GM23338 (cell line): ENCODE results near the gene TUBB4A. TPM values are rescaled to one million over a fixed set of nuclear protein-coding genes. Genes with fewer than 3 reads are reported as not detected.

Experiments
- ATAC-seq: fragments of 200-7000 bp; cut with Tn5 transposase; 3 replicates; pipeline ENCODE4 v1.9.1; 2020
- DNase-seq: peaks from one replicate; pipeline ENCODE4 v3.0.0-alpha.2; 2015; ENCODE audit warnings: low spot score
- H2AFZ ChIP-seq: fragments of 200-600 bp; sonication (generic); 2 replicates; pipeline ENCODE4 v1.8.0; 2016; ENCODE audit warnings: antibody characterized with exemption, mild to moderate bottlenecking, moderate library complexity
- H3F3A ChIP-seq: fragments of 200-600 bp; sonication (generic); replicated peaks from 2 replicates; pipeline ENCODE4 v1.8.0; 2017; ENCODE audit warnings: antibody characterized with exemption, mixed run types, low read depth
- H3K27ac ChIP-seq: fragments of 200-600 bp; sonication (generic); 2 replicates; pipeline ENCODE4 v1.6.1; 2016; ENCODE audit warnings: low read depth
- H3K27me3 ChIP-seq: fragments of 200-600 bp; sonication (generic); 2 replicates; pipeline ENCODE4 v1.8.0; 2016; ENCODE audit warnings: mild to moderate bottlenecking, mixed run types, moderate library complexity; ENCODE audit not compliant: insufficient read depth
- H3K36me3 ChIP-seq: fragments of 200-600 bp; sonication (generic); 2 replicates; pipeline ENCODE4 v1.8.0; 2016; ENCODE audit warnings: mild to moderate bottlenecking; ENCODE audit not compliant: insufficient read depth
- H3K4me1 ChIP-seq: fragments of 200-600 bp; sonication (generic); 2 replicates; pipeline ENCODE4 v1.8.0; 2016; ENCODE audit warnings: mild to moderate bottlenecking, moderate library complexity; ENCODE audit not compliant: insufficient read depth
- H3K4me2 ChIP-seq: fragments of 200-600 bp; sonication (generic); 2 replicates; pipeline ENCODE4 v1.7.1; 2017; ENCODE audit warnings: mixed run types
- H3K4me3 ChIP-seq: fragments of 200-600 bp; sonication (generic); 2 replicates; pipeline ENCODE4 v1.6.1; 2016; ENCODE audit warnings: mixed run types
- H3K79me2 ChIP-seq: fragments of 200-600 bp; sonication (generic); replicated peaks from 2 replicates; pipeline ENCODE4 v1.8.0; 2017; ENCODE audit warnings: mild to moderate bottlenecking; ENCODE audit not compliant: insufficient read depth
- H3K9me2 ChIP-seq: fragments of 200-600 bp; sonication (generic); 2 replicates; pipeline ENCODE4 v1.8.0; 2017; ENCODE audit not compliant: insufficient read depth
- H4K20me1 ChIP-seq: fragments of 200-600 bp; sonication (generic); replicated peaks from 2 replicates; pipeline ENCODE4 v1.8.0; 2017; ENCODE audit warnings: mild to moderate bottlenecking; ENCODE audit not compliant: insufficient read depth
- H3K27ac Mint-ChIP-seq: 2 replicates; pipeline ENCODE4 v1.8.0; 2020; ENCODE audit warnings: inconsistent platforms, mild to moderate bottlenecking, moderate library complexity, mixed read lengths
- H3K27me3 Mint-ChIP-seq: 3 replicates; pipeline ENCODE4 v1.8.0; 2022; ENCODE audit warnings: low read depth, mild to moderate bottlenecking, moderate library complexity, mixed read lengths, inconsistent platforms; ENCODE audit not compliant: insufficient read depth, poor library complexity
- H3K36me3 Mint-ChIP-seq: 3 replicates; pipeline ENCODE4 v1.8.0; 2021; ENCODE audit warnings: low read depth, mild to moderate bottlenecking, inconsistent platforms, moderate library complexity, mixed read lengths
- H3K4me1 Mint-ChIP-seq: 3 replicates; pipeline ENCODE4 v1.8.0; 2020; ENCODE audit warnings: mild to moderate bottlenecking, inconsistent platforms, mixed read lengths
- H3K4me3 Mint-ChIP-seq: 3 replicates; pipeline ENCODE4 v1.8.0; 2021; ENCODE audit warnings: moderate library complexity, mild to moderate bottlenecking, inconsistent platforms, mixed read lengths
- H3K9me3 Mint-ChIP-seq: 3 replicates; pipeline ENCODE4 v1.8.0; 2020; ENCODE audit warnings: moderate library complexity, mild to moderate bottlenecking, inconsistent platforms, mixed read lengths
- CREB1 ChIP-seq: fragments of 250-450 bp; sonication (Bioruptor Pico); IDR thresholded peaks from 2 replicates; pipeline ENCODE4 v1.5.0; 2020; ENCODE audit warnings: low read depth, mild to moderate bottlenecking, moderate library complexity
- CTCF ChIP-seq, 2 experiments: fragments of 200-600 bp in 1 of 2; sonication (generic) in 1 of 2; conservative IDR thresholded peaks; 2 replicates each; pipeline versions ENCODE4 v1.5.1 to v1.6.1; 2016 to 2017; ENCODE audit warnings: antibody characterized with exemption in 2 of 2, low read depth in 2 of 2, mild to moderate bottlenecking in 2 of 2, moderate library complexity in 1 of 2
- ETS1 ChIP-seq: IDR thresholded peaks from 2 replicates; pipeline ENCODE4 v1.6.1; 2016; ENCODE audit warnings: antibody characterized with exemption
- EZH2phosphoT487 ChIP-seq: fragments of 200-600 bp; sonication (generic); IDR thresholded peaks from one replicate; pipeline ENCODE4 v1.8.1; 2018; ENCODE audit warnings: antibody characterized with exemption; ENCODE audit not compliant: unreplicated experiment
- JUNB ChIP-seq: IDR thresholded peaks from one replicate; pipeline ENCODE4 v1.6.1; 2016; ENCODE audit warnings: antibody characterized with exemption; ENCODE audit not compliant: unreplicated experiment
- POLR2AphosphoS5 ChIP-seq: IDR thresholded peaks from 2 replicates; pipeline ENCODE4 v1.6.1; 2016; ENCODE audit warnings: antibody characterized with exemption, low read depth
- STAT1 ChIP-seq: IDR thresholded peaks from one replicate; pipeline ENCODE4 v1.6.1; 2016; ENCODE audit warnings: antibody characterized with exemption; ENCODE audit not compliant: unreplicated experiment
- ZNF114 ChIP-seq: fragments of 250-450 bp; sonication (Bioruptor Pico); IDR thresholded peaks from 2 replicates; pipeline ENCODE4 v1.5.0; 2020; ENCODE audit warnings: mild to moderate bottlenecking, moderate library complexity
- polyA plus RNA-seq: library from polyadenylated mRNA; unstranded; fragments of >200 nt; fragmentation: Nextera tagmentation; extraction: Ambion mirVana; gene quantifications from 2 replicates; pipeline ENCODE4 v1.2.1, GENCODE V29; 2016
- total RNA-seq: library from RNA; depleted of rRNA; stranded (reverse); fragments of >200 nt; shearing (Covaris generic); gene quantifications from 2 replicates; pipeline ENCODE4 v1.2.3, GENCODE V29; 2014

Gene TUBB4A
- total and polyA plus RNA-seq, 2 experiments from 2014 or later = 32.9 to 41.7 TPM

GRCh38 chr19:6495947-6496346 is 6.2 kb downstream of the TUBB4A start:
- no peak overlapping the region for H3K4me2 ChIP-seq
- Mint-ChIP-seq H3K27me3 (peaks cover 10% of the 10 kb centered on the region), H3K4me1 (peaks cover under 1% of the 10 kb centered on the region; the same call in 1 of the 3 replicates), H3K9me3 (no peaks in the 10 kb centered on the region; the same call in 1 of the 3 replicates), H3K36me3 (no peaks in the 10 kb centered on the region; the same call in 1 of the 3 replicates), H3K27ac (no peak overlapping the region), H3K4me3 (no peak overlapping the region)
- H3K36me3 ChIP-seq = no peaks in the 10 kb centered on the region
- H3K9me2 ChIP-seq = no peaks in the 10 kb centered on the region
- no peak overlapping the region for H3K4me3 ChIP-seq
- peaks cover 2% of the 10 kb centered on the region; the same call in 1 of the 2 replicates for H3K27me3 ChIP-seq
- DNase-seq (no peak), ATAC-seq (no peak)
- H3K4me1 ChIP-seq = 0 out of 2 replicates have a peak, but pooled peaks cover under 1% of the 10 kb centered on the region
- H3K79me2 ChIP-seq = no peaks in the 10 kb centered on the region
- no peaks in the 10 kb centered on the region for H3F3A ChIP-seq
- H2AFZ ChIP-seq = no peak overlapping the region
- H4K20me1 ChIP-seq = no peaks in the 10 kb centered on the region
- H3K27ac ChIP-seq = no peak overlapping the region
- TF ChIP-seq CTCF (conservative IDR thresholded peaks at IDR 0.05; ENCODE audit: low read depth in 2 of 2) = no peak
- TF ChIP-seq EZH2phosphoT487 = no peak
- TF ChIP-seq JUNB = no peak
- TF ChIP-seq ZNF114 (CRISPR knock-in tag) = no peak
- TF ChIP-seq STAT1 = no peak

GRCh38 chr19:6494438-6495036 is 7.6 kb downstream of the TUBB4A start:
- H3K4me1 ChIP-seq = no peaks in the 10 kb centered on the region
- no peaks in the 10 kb centered on the region; the same call in 1 of the 3 replicates for H3K36me3 Mint-ChIP-seq
- TF ChIP-seq POLR2AphosphoS5 (no peak), CREB1 (no peak), ZNF114 (CRISPR knock-in tag) (no peak), ETS1 (no peak), EZH2phosphoT487 (no peak)
- H3K27me3 Mint-ChIP-seq = peaks cover 4% of the 10 kb centered on the region
- H3F3A ChIP-seq = no peaks in the 10 kb centered on the region
- no peak overlapping the region for H3K4me3 ChIP-seq
- no peak overlapping the region for H3K27ac ChIP-seq
- no peak for DNase-seq
- H3K4me1 Mint-ChIP-seq = no peaks in the 10 kb centered on the region
- H4K20me1 ChIP-seq = no peaks in the 10 kb centered on the region
- no peaks in the 10 kb centered on the region for H3K27me3 ChIP-seq
- H3K27ac Mint-ChIP-seq = no peak overlapping the region
- no peaks in the 10 kb centered on the region for H3K79me2 ChIP-seq
- no peaks in the 10 kb centered on the region for H3K36me3 ChIP-seq
- H3K9me2 ChIP-seq = no peaks in the 10 kb centered on the region
- no peak overlapping the region for H3K4me2 ChIP-seq
- no peak overlapping the region for H3K4me3 Mint-ChIP-seq
- H3K9me3 Mint-ChIP-seq = no peaks in the 10 kb centered on the region; the same call in 1 of the 3 replicates
- no peak for ATAC-seq
- H2AFZ ChIP-seq = no peak overlapping the region
